Urinary bladder (tissue), 4 donors: Measurements from ENCODE around the gene TMEM254. TPM values are rescaled to one million over a fixed set of nuclear protein-coding genes. Genes with fewer than 3 reads are reported as not detected.
"Not testable (repeated sequence)": the region's sequence is repeated elsewhere in the genome, so short reads cannot be mapped to it uniquely, and the experiment has no call there.

Source experiments
- DNase-seq: peaks from one replicate; pipeline ENCODE4 v3.0.0-alpha.2; 2015; ENCODE audit errors: extremely low spot score
- H3K27ac ChIP-seq: one replicate; pipeline ENCODE4 v1.5.1; 2013; ENCODE audit warnings: low read depth, mild to moderate bottlenecking, moderate library complexity
- H3K36me3 ChIP-seq: one replicate; pipeline ENCODE4 v1.6.1; 2013; ENCODE audit warnings: mild to moderate bottlenecking, moderate library complexity; ENCODE audit not compliant: insufficient read depth
- H3K4me1 ChIP-seq: one replicate; pipeline ENCODE4 v1.6.1; 2013; ENCODE audit warnings: mild to moderate bottlenecking, moderate library complexity; ENCODE audit not compliant: insufficient read depth
- H3K4me3 ChIP-seq: one replicate; pipeline ENCODE4 v1.5.1; 2013; ENCODE audit warnings: low read depth, low read length
- WGBS: extraction: QIAGEN DNeasy Blood & Tissue Kit; methylation state at CpG from one replicate; pipeline ENCODE4 v1.1.7; 2013; 5-methylcytosine and 5-hydroxymethylcytosine counted together
- polyA plus RNA-seq: library from polyadenylated mRNA; stranded (reverse); fragments of 200-250 nt; gene quantifications from one replicate; pipeline ENCODE4 v1.2.3, GENCODE V29; 2013
- total RNA-seq: library from RNA; depleted of rRNA; stranded (reverse); fragments of >200 nt; gene quantifications from one replicate; pipeline ENCODE4 v1.2.3, GENCODE V29; 2014
- donor health status: healthy with polysubstance abuse.
- donor health status: healthy.

Gene TMEM254
- total RNA-seq (14.8 TPM), polyA plus RNA-seq (18.3 TPM)

- WGBS, result under 1% methylated on average over 64 of the region's 64 CpGs
- Histone ChIP-seq H3K4me3 (peak within 1 kb of the TSS; percentile 55), H3K4me1 (no peaks in the 10 kb centered on the region), H3K36me3 (peaks cover 2% of the 10 kb centered on the region), H3K27ac (peak within 1 kb of the TSS; percentile 86)
- peak; percentile 87 for DNase-seq
These were observed at the start of gene TMEM254 for GRCh38 chr10:80078448-80079311. Gene TMEM254, plus strand, starts transcription at chr10:80078665. Its CDS starts 35 bp downstream, at chr10:80078700.

- not testable (repeated sequence) for DNase-seq
- WGBS, result 26% methylated on average over 3 of the region's 3 CpGs
These were observed 49.3 kb upstream of the TMEM254 start for GRCh38 chr10:80029205-80029604.

DNA sequence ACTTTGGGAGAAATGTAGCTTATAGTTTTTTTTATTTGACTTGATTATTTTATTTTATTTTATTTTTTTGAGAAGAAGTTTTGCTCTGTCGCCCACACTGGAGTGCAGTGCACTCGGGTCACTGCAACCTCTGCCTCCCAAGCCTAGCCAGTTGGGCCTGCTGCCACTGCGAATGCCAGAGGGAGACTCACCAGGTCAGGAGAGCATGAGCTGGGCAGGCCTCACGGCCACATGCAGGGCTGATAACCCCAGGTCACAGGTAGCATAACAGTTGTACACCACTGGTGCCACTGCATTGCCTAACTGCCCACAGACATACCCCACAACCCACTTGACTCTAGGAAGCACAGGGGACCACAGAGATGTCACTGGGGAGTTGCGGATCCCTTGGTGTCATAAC is 48.6 kb upstream of the TMEM254 start:
- not testable (repeated sequence) for H3K36me3 ChIP-seq, H3K4me1 ChIP-seq, H3K4me3 ChIP-seq, H3K27ac ChIP-seq, DNase-seq
- 56% methylated on average over 5 of the region's 5 CpGs for WGBS

More at GRCh38 chr10:80029205-80029604, 49.3 kb upstream of the TMEM254 start:
- not testable (repeated sequence) for H3K4me3 ChIP-seq, H3K36me3 ChIP-seq, H3K4me1 ChIP-seq, H3K27ac ChIP-seq

DNA sequence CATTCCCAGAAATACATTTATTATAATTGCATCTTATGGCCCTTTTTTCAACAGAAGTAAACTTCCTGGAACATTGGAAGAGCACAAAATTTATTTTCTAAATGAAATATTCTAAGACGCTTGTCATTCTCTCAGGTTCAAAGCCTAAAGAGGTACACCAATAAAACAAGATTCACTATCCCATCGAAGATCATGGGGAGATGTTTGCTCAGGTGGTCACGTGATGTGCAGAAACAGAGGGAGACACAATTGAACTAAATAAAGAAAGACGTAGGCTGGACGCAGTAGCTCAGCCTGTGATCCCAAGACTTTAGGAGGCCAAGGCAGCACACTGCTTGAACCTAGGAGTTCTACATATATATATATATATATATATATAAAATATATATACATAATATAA is 46.0 kb upstream of the TMEM254 start:
- Histone ChIP-seq H3K4me1 (no peaks in the 10 kb centered on the region), H3K4me3 (no peak overlapping the region), H3K27ac (no peak overlapping the region), H3K36me3 (no peaks in the 10 kb centered on the region)
- no peak for DNase-seq
- 91% methylated on average over 5 of the region's 5 CpGs for WGBS

DNA sequence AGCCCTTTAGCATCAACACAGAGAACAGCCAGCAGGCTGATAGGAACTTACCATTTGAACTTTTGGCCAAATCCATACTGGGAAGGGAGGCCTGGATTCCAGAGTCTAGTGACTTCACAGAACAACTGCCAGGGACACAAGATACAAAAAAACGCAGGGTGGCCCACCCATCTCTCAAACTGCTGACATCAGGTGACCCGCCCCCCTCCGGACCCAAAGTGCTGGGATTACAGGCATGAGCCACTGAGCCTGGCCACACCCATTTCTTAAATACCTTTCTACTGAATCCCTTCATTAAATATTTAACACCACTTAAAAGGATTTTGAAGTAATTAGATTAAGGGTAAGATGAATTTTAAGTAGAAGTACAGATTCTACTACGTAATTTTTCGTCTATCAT is 43.7 kb upstream of the TMEM254 start:
- not testable (repeated sequence) for H3K4me1 ChIP-seq, H3K36me3 ChIP-seq, H3K27ac ChIP-seq, DNase-seq, H3K4me3 ChIP-seq
- 83% methylated on average over 5 of the region's 5 CpGs for WGBS

DNA sequence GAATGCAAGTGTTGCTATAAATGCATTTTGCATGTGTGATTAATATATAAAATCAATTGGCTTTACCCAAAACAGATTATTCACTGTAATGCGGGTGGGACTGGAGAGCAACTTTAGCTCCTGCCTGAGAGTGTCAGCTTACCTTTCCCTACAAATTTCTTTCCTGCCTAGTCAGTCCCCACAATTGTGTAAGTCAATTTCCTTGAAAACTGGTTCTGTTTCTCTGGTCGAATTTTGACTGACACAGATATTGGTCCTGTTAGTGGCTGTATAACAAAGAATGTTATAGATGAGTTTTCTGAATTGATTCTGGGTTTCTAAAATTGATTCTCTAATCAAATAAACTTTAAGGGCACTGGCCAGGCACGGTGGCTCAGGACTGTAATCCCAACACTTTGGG is 43.0 kb upstream of the TMEM254 start:
- DNase-seq, result not testable (repeated sequence)

DNA sequence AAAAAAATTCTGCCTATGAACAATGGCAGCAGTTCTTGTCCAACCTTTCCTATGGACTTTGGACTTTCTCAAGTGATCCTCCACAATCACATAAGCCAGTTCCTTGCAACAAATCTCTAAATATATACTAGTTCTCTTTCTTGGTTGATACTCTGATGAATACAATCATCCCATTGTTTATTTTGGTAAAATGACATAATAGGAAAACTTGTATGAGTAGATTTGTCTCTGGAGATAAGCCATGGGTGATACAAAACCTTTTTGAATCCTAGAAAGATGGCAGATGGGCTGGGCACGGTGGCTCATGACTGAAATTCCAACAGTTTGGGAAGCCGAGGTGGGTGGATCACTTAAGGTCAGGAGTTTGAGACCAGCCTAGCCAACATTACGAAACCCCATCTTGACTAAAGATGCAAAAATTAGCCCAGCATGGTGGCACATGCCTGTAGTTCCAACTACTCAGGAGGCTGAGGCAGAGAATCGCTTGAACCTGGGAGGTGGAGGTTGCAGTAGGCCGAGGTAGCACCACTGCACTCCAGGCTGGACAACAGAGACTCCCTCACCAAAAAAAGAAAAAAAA is 41.5 kb upstream of the TMEM254 start:
- H3K27ac ChIP-seq, H3K4me1 ChIP-seq, DNase-seq, H3K4me3 ChIP-seq, H3K36me3 ChIP-seq: not testable (repeated sequence)
- WGBS, result 91% methylated on average over 5 of the region's 5 CpGs

More for the DNA sequence above, 43.0 kb upstream of the TMEM254 start:
- not testable (repeated sequence) for H3K27ac ChIP-seq, H3K4me1 ChIP-seq, H3K36me3 ChIP-seq, H3K4me3 ChIP-seq
- WGBS, result 75% methylated on average over 3 of the region's 3 CpGs

GRCh38 chr10:80038226-80038625 is 40.2 kb upstream of the TMEM254 start:
- 92% methylated on average over 1 of the region's 7 CpGs for WGBS
- H3K4me3 ChIP-seq, DNase-seq, H3K27ac ChIP-seq, H3K4me1 ChIP-seq, H3K36me3 ChIP-seq: not testable (repeated sequence)

DNA sequence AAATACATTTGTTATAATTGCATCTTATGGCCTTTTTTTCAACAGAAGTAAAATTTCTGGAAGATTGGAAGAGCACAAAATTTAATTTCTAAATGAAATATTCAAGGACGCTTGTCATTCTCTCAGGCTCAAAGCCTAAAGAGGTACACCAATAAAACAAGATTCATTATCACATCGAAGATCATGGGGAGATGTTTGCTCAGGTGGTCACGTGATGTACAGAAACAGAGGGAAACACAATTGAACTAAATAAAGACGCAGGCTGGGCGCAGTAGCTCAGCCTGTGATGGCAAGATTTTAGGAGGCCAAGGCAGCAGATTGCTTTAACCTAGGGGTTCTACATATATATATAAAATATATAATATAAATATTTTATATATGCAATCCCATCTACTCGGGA is 37.3 kb upstream of the TMEM254 start:
- Histone ChIP-seq H3K4me1 (no peaks in the 10 kb centered on the region), H3K4me3 (no peak overlapping the region), H3K36me3 (no peaks in the 10 kb centered on the region), H3K27ac (no peak overlapping the region)
- 88% methylated on average over 6 of the region's 6 CpGs for WGBS
- DNase-seq, result no peak

DNA sequence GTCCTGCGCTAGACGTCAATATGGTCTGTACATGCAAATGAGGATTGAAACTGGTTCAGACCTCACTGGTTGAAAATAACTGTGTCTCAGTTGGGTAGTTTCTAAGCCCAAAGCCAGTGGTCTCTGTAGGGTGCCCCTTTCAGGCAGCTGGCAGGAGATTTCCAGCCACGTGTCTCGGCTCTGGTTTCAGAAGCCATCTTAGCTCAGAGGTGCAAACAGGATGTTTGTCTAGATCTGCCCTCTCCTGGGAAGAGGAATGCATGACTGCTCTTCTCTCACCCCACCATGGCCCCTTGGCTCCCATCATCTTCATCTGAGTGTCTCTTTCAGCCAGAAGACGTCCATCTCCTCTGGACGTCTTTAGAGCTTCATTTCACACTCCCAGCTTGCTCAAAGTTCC is 33.5 kb upstream of the TMEM254 start:
- WGBS, result 66% methylated on average over 6 of the region's 6 CpGs
- not testable (repeated sequence) for H3K4me3 ChIP-seq, H3K4me1 ChIP-seq, H3K36me3 ChIP-seq, H3K27ac ChIP-seq, DNase-seq

- Histone ChIP-seq H3K4me1 (no peaks in the 10 kb centered on the region), H3K27ac (no peak overlapping the region), H3K4me3 (no peak overlapping the region), H3K36me3 (no peaks in the 10 kb centered on the region)
- 26% methylated on average over 10 of the region's 10 CpGs for WGBS
- no peak for DNase-seq
These were observed 31.6 kb upstream of the TMEM254 start for GRCh38 chr10:80046629-80047441.

DNA sequence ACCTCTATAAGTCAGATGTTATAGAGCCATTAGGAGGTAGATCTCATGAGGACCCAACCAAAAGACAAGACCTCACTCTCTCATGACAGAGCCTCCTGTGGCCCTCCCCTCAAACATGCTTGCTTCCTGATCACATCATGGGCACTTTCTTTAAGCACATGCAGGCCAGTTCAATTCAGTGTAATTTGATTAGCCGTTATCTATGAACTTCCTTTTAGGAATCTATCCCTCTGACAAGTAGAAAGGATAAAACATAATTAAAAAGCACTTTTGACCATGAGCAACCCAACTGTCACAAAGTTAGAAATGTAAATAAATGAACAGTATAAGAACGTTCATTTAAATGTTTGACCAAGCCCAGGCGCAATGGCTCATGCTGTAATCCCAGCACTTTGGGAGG is 27.7 kb upstream of the TMEM254 start:
- H3K27ac ChIP-seq, result no peak overlapping the region
- no peaks in the 10 kb centered on the region for H3K4me1 ChIP-seq
- DNase-seq, result no peak
- 77% methylated on average over 3 of the region's 3 CpGs for WGBS
- no peak overlapping the region for H3K4me3 ChIP-seq
- H3K36me3 ChIP-seq, result no peaks in the 10 kb centered on the region

DNA sequence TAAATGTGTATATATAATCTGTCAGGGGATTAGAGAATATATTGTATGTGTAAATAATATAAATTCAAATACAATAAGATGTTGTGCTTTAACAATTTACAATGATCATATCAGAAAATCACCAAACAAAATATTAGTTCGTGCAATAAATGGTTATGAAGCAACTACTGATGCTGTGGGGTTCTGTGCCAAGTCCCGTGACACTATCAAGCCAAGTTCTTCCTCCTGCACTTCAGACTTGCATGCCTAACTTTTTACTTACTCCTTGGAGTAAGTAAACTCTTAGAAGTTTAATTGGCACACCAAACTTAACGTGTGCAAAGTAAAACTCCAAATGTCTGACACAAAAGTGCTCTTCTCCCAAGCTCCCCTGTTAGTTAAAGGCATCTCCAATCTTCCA is 26.5 kb upstream of the TMEM254 start:
- Histone ChIP-seq H3K4me3 (no peak overlapping the region), H3K36me3 (no peaks in the 10 kb centered on the region), H3K4me1 (no peaks in the 10 kb centered on the region), H3K27ac (no peak overlapping the region)
- 48% methylated on average over 3 of the region's 3 CpGs for WGBS
- no peak for DNase-seq
